ENCODE results near the gene TRPM6.

GRCh38 chr9:74771672-74772071, 116.0 kb downstream of the TRPM6 start:
- TF ChIP-seq CTCF (IDR thresholded peaks at IDR 0.05) = no peak
- TF ChIP-seq POLR2A (IDR thresholded peaks at IDR 0.05) = no peak
